GM18909 (cell line): Measurements from ENCODE around the gene SPATC1L.

ENCODE experiments used
- ATAC-seq: cut with Tn5 transposase; IDR thresholded peaks from one replicate; pipeline ENCODE4 v1.9.1; 2021; ENCODE audit warnings: mild to moderate bottlenecking; ENCODE audit not compliant: unreplicated experiment, poor library complexity

SPATC1L gene

DNA sequence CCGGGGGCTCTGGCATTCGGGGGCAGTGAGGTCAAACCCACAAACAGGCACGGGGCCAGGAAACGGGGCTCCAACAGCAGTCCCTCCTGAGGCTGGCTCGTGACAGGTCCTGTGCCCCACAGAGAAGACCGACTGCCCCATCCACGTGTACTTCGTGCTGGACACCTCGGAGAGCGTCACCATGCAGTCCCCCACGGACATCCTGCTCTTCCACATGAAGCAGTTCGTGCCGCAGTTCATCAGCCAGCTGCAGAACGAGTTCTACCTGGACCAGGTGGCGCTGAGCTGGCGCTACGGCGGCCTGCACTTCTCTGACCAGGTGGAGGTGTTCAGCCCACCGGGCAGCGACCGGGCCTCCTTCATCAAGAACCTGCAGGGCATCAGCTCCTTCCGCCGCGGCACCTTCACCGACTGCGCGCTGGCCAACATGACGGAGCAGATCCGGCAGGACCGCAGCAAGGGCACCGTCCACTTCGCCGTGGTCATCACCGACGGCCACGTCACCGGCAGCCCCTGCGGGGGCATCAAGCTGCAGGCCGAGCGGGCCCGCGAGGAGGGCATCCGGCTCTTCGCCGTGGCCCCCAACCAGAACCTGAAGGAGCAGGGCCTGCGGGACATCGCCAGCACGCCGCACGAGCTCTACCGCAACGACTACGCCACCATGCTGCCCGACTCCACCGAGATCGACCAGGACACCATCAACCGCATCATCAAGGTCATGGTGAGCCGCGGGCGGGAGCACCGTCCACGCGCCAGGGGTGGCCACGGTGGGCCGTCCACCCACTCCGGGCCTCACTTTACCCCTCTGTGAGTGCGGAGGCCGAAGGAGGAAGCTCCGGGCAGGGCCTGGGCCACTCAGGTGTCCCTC is 72.2 kb downstream of the SPATC1L start:
- no peak for ATAC-seq

DNA sequence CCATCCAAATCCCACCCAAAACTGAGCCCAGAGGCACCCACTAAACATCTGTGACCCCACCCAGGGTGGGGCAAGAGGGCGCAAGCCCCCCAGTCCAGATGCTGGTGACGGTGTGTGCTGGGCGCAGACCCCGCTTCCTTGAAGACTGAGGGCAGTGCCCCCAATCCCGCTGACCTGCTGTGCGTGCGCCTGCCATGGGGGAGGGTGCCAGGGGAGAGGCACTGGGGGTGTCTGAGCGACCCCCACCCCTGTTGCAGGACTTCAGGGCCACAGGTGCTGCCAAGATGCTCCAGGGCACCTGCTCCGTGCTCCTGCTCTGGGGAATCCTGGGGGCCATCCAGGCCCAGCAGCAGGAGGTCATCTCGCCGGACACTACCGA is 73.1 kb downstream of the SPATC1L start:
- ATAC-seq: no peak
